Activated CD4-positive, alpha-beta memory T cell treated with anti-CD3 and anti-CD28 coated beads for 36 hours (primary cell): Measurements from ENCODE around the gene RASAL3. TPM values are rescaled to one million over a fixed set of nuclear protein-coding genes. Genes with fewer than 3 reads are reported as not detected.

Experiments
- CTCF ChIA-PET: fragments of 350-600 bp; sonication (Branson Sonifier 250); formaldehyde crosslinking; loops from one replicate; lab custom pipeline; 2021; ENCODE audit warnings: antibody characterized with exemption, inconsistent platforms; lab: Charles Lee
- POLR2A ChIA-PET: fragments of 350-600 bp; sonication (Branson Sonifier 250); formaldehyde crosslinking; loops from one replicate; lab custom pipeline; 2021; ENCODE audit warnings: antibody characterized with exemption; lab: Charles Lee
- DNase-seq: peaks from one replicate; pipeline ENCODE4 v3.0.0-alpha.2; 2020
- H3K27ac Mint-ChIP-seq: one replicate; pipeline ENCODE4 v1.8.0; 2021; ENCODE audit warnings: mixed read lengths
- H3K27me3 Mint-ChIP-seq: one replicate; pipeline ENCODE4 v1.8.0; 2021; ENCODE audit warnings: mixed read lengths
- H3K36me3 Mint-ChIP-seq: one replicate; pipeline ENCODE4 v1.8.0; 2021; ENCODE audit warnings: mixed read lengths
- H3K4me1 Mint-ChIP-seq: one replicate; pipeline ENCODE4 v1.8.0; 2021; ENCODE audit warnings: low read depth, mixed read lengths
- H3K4me3 Mint-ChIP-seq: one replicate; pipeline ENCODE4 v1.8.0; 2021; ENCODE audit warnings: mild to moderate bottlenecking, mixed read lengths
- H3K9me3 Mint-ChIP-seq: one replicate; pipeline ENCODE4 v1.8.0; 2021; ENCODE audit warnings: mixed read lengths
- intact Hi-C: fragments of 100-400 bp; cut with micrococcal nuclease; formaldehyde crosslinking; loops from one replicate; pipeline ENCODE4 v1.15.1; 2023
- microRNA-seq: library from miRNA; unstranded; fragments of <30 nt; microRNA quantifications from one replicate; pipeline ENCODE4 v1.2.0, GENCODE V29; 2022; ENCODE audit warnings: borderline number of aligned reads, borderline microRNAs expressed, borderline replicate concordance
- total RNA-seq, 2 experiments: library from RNA; stranded (reverse); gene quantifications; one replicate each; pipeline ENCODE4 v1.2.3, GENCODE V29; 2021

RASAL3 gene
- total RNA-seq, 2 experiments from 2014 or later = 125 to 130 TPM

- no peaks in the 10 kb centered on the region for H3K27me3 Mint-ChIP-seq
- no peaks in the 10 kb centered on the region for H3K9me3 Mint-ChIP-seq
- CTCF ChIA-PET = interaction anchor here (1.4 kb wide), 1 partner anchor 153 kb away, joined by 4 read pairs; no protein-coding TSS in a partner anchor
- peaks cover 23% of the 10 kb centered on the region for H3K4me1 Mint-ChIP-seq
- no peak for DNase-seq
- no peak overlapping the region for H3K4me3 Mint-ChIP-seq
- intact Hi-C loops = no loop called here
- peaks cover 14% of the 10 kb centered on the region for H3K36me3 Mint-ChIP-seq
- POLR2A ChIA-PET = no interaction called here
- H3K27ac Mint-ChIP-seq = no peak overlapping the region
Observed at GRCh38 chr19:15402411-15403150, 61.8 kb downstream of the RASAL3 start.

Small RNA genes within 50 kb of the gene (microRNA-seq; reads per million reads assigned to microRNA genes)
- not detected for gene MIR1470

Other genes starting within 250 kb of the RASAL3 start
- gene EPHX3, start 232.1 kb downstream of the RASAL3 start, total RNA-seq = not detected
- 100 to 1,000 TPM in 1 of 2 experiments, 10 to 100 TPM in 1; 94.5 to 103 TPM for gene BRD4, start 132.0 kb downstream of the RASAL3 start, total RNA-seq
- 10 to 100 TPM; 31.5 to 37.2 TPM for gene AKAP8, start 84.8 kb downstream of the RASAL3 start, total RNA-seq
- gene AKAP8L, start 45.6 kb downstream of the RASAL3 start, total RNA-seq = 100 to 1,000 TPM in 1 of 2 experiments, 10 to 100 TPM in 1; 94.2 to 100 TPM
- 10 to 100 TPM; 18.2 to 21.4 TPM for gene WIZ, start 14.6 kb downstream of the RASAL3 start, total RNA-seq
- gene PGLYRP2, start 15.0 kb upstream of the RASAL3 start, total RNA-seq = under 1 TPM in 1 of 2 experiments, not detected in 1; 0.24 TPM
- under 1 TPM; 0.50 to 0.56 TPM for gene CYP4F22, start 44.0 kb upstream of the RASAL3 start, total RNA-seq
- not detected for gene CYP4F8, start 150.7 kb upstream of the RASAL3 start, total RNA-seq
- not detected for gene CYP4F3, start 176.4 kb upstream of the RASAL3 start, total RNA-seq
- gene CYP4F12, start 208.5 kb upstream of the RASAL3 start, total RNA-seq = under 1 TPM in 1 of 2 experiments, not detected in 1; 0.41 TPM